GM08714 (cell line): ENCODE data around the gene SERPINA1.

Source experiments
- H3K4me3 ChIP-seq: fragments of 200-500 bp; sonication (Bioruptor generic); 2 replicates; pipeline ENCODE4 v1.5.1; 2014; ENCODE audit warnings: mild to moderate bottlenecking, low read length, inconsistent platforms
- ZNF274 ChIP-seq: IDR thresholded peaks from 2 replicates; pipeline ENCODE4 v1.6.1; 2012; ENCODE audit warnings: mild to moderate bottlenecking, low read depth, low read length

The SERPINA1 gene

GRCh38 chr14:94382716-94383596 is 5.4 kb downstream of the SERPINA1 start:
- no peak for TF ChIP-seq ZNF274
- H3K4me3 ChIP-seq = no peak overlapping the region

GRCh38 chr14:94382099-94382715 is 6.2 kb downstream of the SERPINA1 start:
- no peak for TF ChIP-seq ZNF274
- no peak overlapping the region for H3K4me3 ChIP-seq

GRCh38 chr14:94381149-94382030 is 7.0 kb downstream of the SERPINA1 start:
- H3K4me3 ChIP-seq = no peak overlapping the region
- no peak for TF ChIP-seq ZNF274

- TF ChIP-seq ZNF274 = no peak
- no peak overlapping the region for H3K4me3 ChIP-seq
Observed at GRCh38 chr14:94380225-94381148, 7.9 kb downstream of the SERPINA1 start.

- TF ChIP-seq ZNF274 = no peak
- H3K4me3 ChIP-seq = no peak overlapping the region
Observed at GRCh38 chr14:94379291-94380224, 8.8 kb downstream of the SERPINA1 start.

- no peak overlapping the region for H3K4me3 ChIP-seq
- no peak for TF ChIP-seq ZNF274
Observed at GRCh38 chr14:94378527-94379290, 9.7 kb downstream of the SERPINA1 start.

- no peak for TF ChIP-seq ZNF274
- H3K4me3 ChIP-seq = no peak overlapping the region
Observed at GRCh38 chr14:94377866-94378470, 10.4 kb downstream of the SERPINA1 start.

- TF ChIP-seq ZNF274 = no peak
Observed at GRCh38 chr14:94376976-94377865, 11.2 kb downstream of the SERPINA1 start.

GRCh38 chr14:94376108-94376975 is 12.1 kb downstream of the SERPINA1 start:
- TF ChIP-seq ZNF274 = no peak
- no peak overlapping the region for H3K4me3 ChIP-seq

More at GRCh38 chr14:94376976-94377865, 11.2 kb downstream of the SERPINA1 start:
- no peak overlapping the region for H3K4me3 ChIP-seq
